Measurements from ENCODE around the gene NT5M. TPM values are rescaled to one million over a fixed set of nuclear protein-coding genes. Genes with fewer than 3 reads are reported as not detected.

The NT5M gene
- total and polyA plus RNA-seq, 8 donors = 0.72 to 6.6 (median 2.8) TPM; not detected in 2

DNA sequence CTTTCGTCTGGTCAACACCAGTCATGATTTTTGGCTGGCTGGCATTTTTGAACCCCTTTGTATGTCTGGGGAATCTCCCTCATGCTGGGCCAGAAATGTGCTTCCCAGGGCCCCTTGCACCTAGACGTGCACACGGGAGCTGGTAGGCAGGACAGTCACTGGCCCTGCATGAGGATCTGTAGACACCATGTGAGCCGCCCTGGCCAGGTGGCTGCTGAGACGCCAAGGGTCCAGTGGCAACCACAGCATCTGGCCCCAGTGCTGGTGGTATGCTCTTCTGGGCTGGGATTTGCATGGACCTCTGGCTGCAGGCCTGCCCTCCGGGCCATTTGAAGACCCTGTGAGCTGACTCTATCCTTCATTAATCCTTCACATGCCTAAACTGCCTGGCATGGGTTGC lies 67.5 kb downstream of the NT5M start:
- 90 to 97% (median 94%) methylated on average over 2 to 6 of the region's 6 CpGs for WGBS, 5 donors
- Histone ChIP-seq H3K4me1 (no peaks in the 10 kb centered on the region), H3K27ac (no peak overlapping the region), H3K27me3 (peaks cover 0 to 11% (median 0%) of the 10 kb centered on the region in 3 donors), H3K4me3 (no peak overlapping the region), H3K36me3 (no peaks in the 10 kb centered on the region), H3K9me3 (peaks cover 0 to 4% (median 2%) of the 10 kb centered on the region in 4 donors)
- no peak for DNase-seq
- intact Hi-C loops (cut with DNase I; ENCODE audit: low total_unique reads) = no loop called here
- TF ChIP-seq POLR2A (IDR thresholded peaks at IDR 0.05) (no peak), EP300 (IDR thresholded peaks at IDR 0.05) (no peak), POLR2AphosphoS5 (IDR thresholded peaks at IDR 0.05) (no peak)
- TF ChIP-seq, protein P1, sequence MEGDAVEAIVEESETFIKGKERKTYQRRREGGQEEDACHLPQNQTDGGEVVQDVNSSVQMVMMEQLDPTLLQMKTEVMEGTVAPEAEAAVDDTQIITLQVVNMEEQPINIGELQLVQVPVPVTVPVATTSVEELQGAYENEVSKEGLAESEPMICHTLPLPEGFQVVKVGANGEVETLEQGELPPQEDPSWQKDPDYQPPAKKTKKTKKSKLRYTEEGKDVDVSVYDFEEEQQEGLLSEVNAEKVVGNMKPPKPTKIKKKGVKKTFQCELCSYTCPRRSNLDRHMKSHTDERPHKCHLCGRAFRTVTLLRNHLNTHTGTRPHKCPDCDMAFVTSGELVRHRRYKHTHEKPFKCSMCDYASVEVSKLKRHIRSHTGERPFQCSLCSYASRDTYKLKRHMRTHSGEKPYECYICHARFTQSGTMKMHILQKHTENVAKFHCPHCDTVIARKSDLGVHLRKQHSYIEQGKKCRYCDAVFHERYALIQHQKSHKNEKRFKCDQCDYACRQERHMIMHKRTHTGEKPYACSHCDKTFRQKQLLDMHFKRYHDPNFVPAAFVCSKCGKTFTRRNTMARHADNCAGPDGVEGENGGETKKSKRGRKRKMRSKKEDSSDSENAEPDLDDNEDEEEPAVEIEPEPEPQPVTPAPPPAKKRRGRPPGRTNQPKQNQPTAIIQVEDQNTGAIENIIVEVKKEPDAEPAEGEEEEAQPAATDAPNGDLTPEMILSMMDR (IDR thresholded peaks at IDR 0.05) = no peak

DNA sequence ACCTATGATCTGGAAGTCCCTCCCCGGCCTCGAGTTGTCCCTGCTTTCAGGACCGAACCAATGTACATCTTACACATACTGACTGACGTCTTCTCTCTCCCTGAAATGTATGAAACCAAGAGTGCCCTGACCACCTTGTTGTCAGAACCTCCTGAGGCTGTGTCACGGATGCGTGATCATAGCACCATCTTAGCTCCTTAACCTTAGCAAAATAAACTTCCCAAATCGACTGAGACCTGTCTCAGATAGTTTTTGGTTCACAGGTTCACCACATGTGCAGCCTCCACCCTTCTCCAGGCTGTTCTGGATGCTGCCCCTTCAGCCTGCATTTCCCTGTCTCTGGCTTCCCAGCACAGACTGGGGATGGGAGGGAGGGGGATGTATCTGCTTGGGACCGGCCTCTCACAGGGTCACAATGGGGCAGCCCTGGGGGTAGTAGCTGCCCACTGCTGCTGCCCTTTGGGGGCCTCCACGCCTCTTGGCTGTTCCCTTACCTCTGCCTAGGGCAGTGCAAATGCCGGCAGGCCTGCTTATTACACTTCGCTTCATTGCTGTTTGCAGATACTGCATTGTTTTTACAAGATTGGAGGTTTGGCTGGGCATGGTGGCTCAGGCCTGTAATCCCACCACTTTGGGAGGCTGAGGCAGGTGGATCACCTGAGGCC lies 69.8 kb downstream of the NT5M start:
- 76 to 82% (median 78%) methylated on average over 11 of the region's 11 CpGs for whole genome bisulfite sequencing, 5 donors
- DNase-seq = no peak
- no peak overlapping the region for H3K4me3 ChIP-seq
- no peaks in the 10 kb centered on the region for H3K36me3 ChIP-seq
- intact Hi-C loops (cut with DNase I; ENCODE audit: low total_unique reads) = no loop called here
- H3K27ac ChIP-seq = no peak overlapping the region
- no peaks in the 10 kb centered on the region for H3K4me1 ChIP-seq
- TF ChIP-seq POLR2AphosphoS5 (IDR thresholded peaks at IDR 0.05) (no peak), EP300 (IDR thresholded peaks at IDR 0.05) (no peak), POLR2A (IDR thresholded peaks at IDR 0.05) (no peak)
- TF ChIP-seq, protein P1 (IDR thresholded peaks at IDR 0.05) = no peak
- H3K27me3 ChIP-seq = no peaks in the 10 kb centered on the region
- H3K9me3 ChIP-seq = no peaks in the 10 kb centered on the region

DNA sequence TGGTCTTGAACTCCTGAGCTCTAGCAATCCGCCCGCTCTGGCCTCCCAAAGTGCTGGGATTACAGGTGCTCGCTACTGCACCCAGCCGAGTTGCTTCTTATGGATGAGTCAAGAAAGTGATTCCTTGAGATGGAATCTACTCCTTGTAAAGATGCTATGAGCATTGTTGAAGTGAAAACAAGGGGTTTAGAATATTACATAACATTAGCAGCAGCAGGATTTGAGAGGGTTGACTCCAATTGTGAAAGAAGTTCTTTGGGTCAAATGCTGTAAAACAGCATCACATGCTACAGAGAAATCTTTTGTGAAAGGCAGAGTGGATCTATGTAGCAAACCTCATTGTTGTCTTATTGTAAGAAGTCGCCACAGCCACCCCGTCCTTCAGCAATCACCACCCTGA lies 72.7 kb downstream of the NT5M start:
- 88 to 93% (median 88%) methylated on average over 6 of the region's 6 CpGs for WGBS, 5 donors

DNA sequence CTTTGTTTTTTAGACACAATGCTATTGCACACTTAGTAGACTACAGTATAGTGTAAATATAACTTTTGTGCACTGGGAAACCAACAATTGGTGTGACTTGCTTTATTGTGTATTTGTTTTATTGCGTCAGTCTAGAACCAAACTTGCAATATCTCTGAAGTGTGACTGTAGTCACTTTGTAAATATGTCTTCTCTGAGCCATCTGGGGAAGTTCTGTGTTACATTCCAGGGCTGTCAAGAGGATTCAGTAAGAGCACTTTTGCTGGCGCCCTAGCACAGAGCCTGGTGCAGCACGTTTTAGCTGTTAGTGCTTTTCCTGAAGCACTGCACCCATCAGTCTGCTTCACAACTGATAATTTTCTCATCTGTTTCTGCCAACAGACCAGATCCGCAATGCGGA lies 73.2 kb downstream of the NT5M start:
- Histone ChIP-seq H3K27me3 (peaks cover 0 to 16% (median 7%) of the 10 kb centered on the region in 3 donors), H3K4me1 (peaks cover 0 to 3% (median 0%) of the 10 kb centered on the region in 4 donors), H3K27ac (no peak overlapping the region), H3K36me3 (no peaks in the 10 kb centered on the region), H3K9me3 (no peaks in the 10 kb centered on the region), H3K4me3 (no peak overlapping the region)
- intact Hi-C loops (cut with DNase I; ENCODE audit: low total_unique reads) = no loop called here
- DNase-seq = no peak
- WGBS, 5 donors = 78 to 82% (median 79%) methylated on average over 5 of the region's 5 CpGs
- TF ChIP-seq, protein P1 (IDR thresholded peaks at IDR 0.05) = no peak
- TF ChIP-seq POLR2AphosphoS5 (IDR thresholded peaks at IDR 0.05) = no peak
- no peak for TF ChIP-seq EP300 (IDR thresholded peaks at IDR 0.05)
- no peak for TF ChIP-seq POLR2A (IDR thresholded peaks at IDR 0.05)

More for the DNA sequence above, 72.7 kb downstream of the NT5M start:
- Histone ChIP-seq H3K36me3 (no peaks in the 10 kb centered on the region), H3K4me3 (no peak overlapping the region), H3K27ac (no peak overlapping the region), H3K9me3 (no peaks in the 10 kb centered on the region), H3K4me1 (peaks cover 0 to 3% (median 0%) of the 10 kb centered on the region in 4 donors), H3K27me3 (peaks cover 0 to 10% (median 7%) of the 10 kb centered on the region in 3 donors)
- intact Hi-C loops (cut with DNase I; ENCODE audit: low total_unique reads) = no loop called here
- DNase-seq = no peak
- TF ChIP-seq EP300 (IDR thresholded peaks at IDR 0.05) = no peak
- no peak for TF ChIP-seq POLR2AphosphoS5 (IDR thresholded peaks at IDR 0.05)
